CD4-positive, alpha-beta T cell (primary cell): ENCODE measurements around the gene SCGB1A1. TPM values are rescaled to one million over a fixed set of nuclear protein-coding genes. Genes with fewer than 3 reads are reported as not detected.

Source experiments
- ATAC-seq: fragments of 200-7000 bp; cut with Tn5 transposase; one replicate; pipeline ENCODE4 v1.10.0; 2022; ENCODE audit warnings: mild to moderate bottlenecking; ENCODE audit not compliant: poor library complexity
- CTCF ChIA-PET: fragments of 350-600 bp; sonication (Branson Sonifier 250); formaldehyde crosslinking; loops from one replicate; lab custom pipeline; 2021; ENCODE audit warnings: antibody characterized with exemption, inconsistent platforms; lab: Charles Lee
- POLR2A ChIA-PET: fragments of 350-600 bp; sonication (Branson Sonifier 250); formaldehyde crosslinking; loops from one replicate; lab custom pipeline; 2021; ENCODE audit warnings: antibody characterized with exemption, inconsistent platforms; lab: Charles Lee
- DNase-seq, 14 experiments: peaks; one replicate each; pipeline ENCODE4 v3.0.0-alpha.2; 2013 to 2020; ENCODE audit warnings: mixed read lengths in 2 of 14
- H3K27ac ChIP-seq, 2 donors: one replicate each; pipeline versions ENCODE4 v1.5.1 to v1.7.0; 2013; ENCODE audit warnings: low read length in 2 of 2, low read depth in 1 of 2, mild to moderate bottlenecking in 1 of 2
- H3K27me3 ChIP-seq, 2 experiments: 1 replicate in 1 of 2; 2 replicates in 1 of 2; pipeline versions ENCODE4 v1.6.1 to v1.7.0; 2013; ENCODE audit warnings: low read length in 2 of 2, control low read depth in 1 of 2, mild to moderate bottlenecking in 1 of 2, moderate library complexity in 1 of 2; ENCODE audit not compliant: insufficient read depth in 2 of 2, control insufficient read depth in 1 of 2
- H3K36me3 ChIP-seq: one replicate; pipeline ENCODE4 v1.6.1; 2013; ENCODE audit warnings: low read length, control low read depth; ENCODE audit not compliant: insufficient read depth
- H3K4me1 ChIP-seq: one replicate; pipeline ENCODE4 v1.6.1; 2013; ENCODE audit warnings: low read length, control low read depth; ENCODE audit not compliant: insufficient read depth
- H3K4me3 ChIP-seq: one replicate; pipeline ENCODE4 v1.5.1; 2013; ENCODE audit warnings: mild to moderate bottlenecking, low read length, moderate library complexity
- H3K9me3 ChIP-seq, 2 experiments: 1 replicate in 1 of 2; 2 replicates in 1 of 2; pipeline versions ENCODE4 v1.6.1 to v1.7.0; 2013; ENCODE audit warnings: low read length in 2 of 2, mild to moderate bottlenecking in 2 of 2, control low read depth in 1 of 2, moderate library complexity in 1 of 2; ENCODE audit not compliant: control insufficient read depth in 1 of 2, insufficient read depth in 1 of 2
- H3K27ac Mint-ChIP-seq: one replicate; pipeline ENCODE4 v1.8.0; 2020; ENCODE audit warnings: mixed read lengths
- H3K27me3 Mint-ChIP-seq: one replicate; pipeline ENCODE4 v1.8.0; 2021; ENCODE audit warnings: mixed read lengths
- H3K36me3 Mint-ChIP-seq: one replicate; pipeline ENCODE4 v1.8.0; 2021; ENCODE audit warnings: low read depth, mixed read lengths
- H3K4me1 Mint-ChIP-seq: one replicate; pipeline ENCODE4 v1.8.0; 2021; ENCODE audit warnings: low read depth, mixed read lengths
- H3K4me3 Mint-ChIP-seq: one replicate; pipeline ENCODE4 v1.8.0; 2020; ENCODE audit warnings: mild to moderate bottlenecking, mixed read lengths
- H3K9me3 Mint-ChIP-seq: one replicate; pipeline ENCODE4 v1.8.0; 2020; ENCODE audit warnings: mixed read lengths
- CTCF ChIP-seq: fragments of 200-600 bp; IDR thresholded peaks from one replicate; pipeline ENCODE4 v1.8.0; 2022; ENCODE audit warnings: antibody characterized with exemption, mild to moderate bottlenecking
- intact Hi-C, 2 experiments: fragments of 100-400 bp; cut with DNase I in 1 of 2; cut with micrococcal nuclease in 1 of 2; formaldehyde crosslinking; loops; one replicate each; pipeline versions ENCODE4 v1.15.1 to v1.9.0; 2023 to 2025; cut with DNase I, micrococcal nuclease
- total RNA-seq, 174 experiments: library from RNA in 2 of 174; stranded (reverse) in 2 of 174; gene quantifications; one replicate each; pipeline ENCODE4 v1.2.3 and lab custom pipeline; 2021 to 2026

SCGB1A1 gene
- total RNA-seq, 2 experiments from 2014 or later: not detected

- no peak for TF ChIP-seq CTCF
- H3K27ac Mint-ChIP-seq: no peak overlapping the region
- no peaks in the 10 kb centered on the region for H3K4me1 Mint-ChIP-seq
- H3K9me3 Mint-ChIP-seq: no peaks in the 10 kb centered on the region
- Histone ChIP-seq H3K4me1 (no peaks in the 10 kb centered on the region), H3K9me3 (no peaks in the 10 kb centered on the region), H3K4me3 (no peak overlapping the region), H3K27me3 (no peaks in the 10 kb centered on the region), H3K36me3 (no peaks in the 10 kb centered on the region), H3K27ac (no peak overlapping the region)
- ChIA-PET CTCF (no interaction called here), POLR2A (interaction anchor here (0.6 kb wide), 1 partner anchor 12 kb away, joined by 3 read pairs; no protein-coding TSS in a partner anchor)
- no peaks in the 10 kb centered on the region for H3K27me3 Mint-ChIP-seq
- ATAC-seq: no peak
- DNase-seq: no peak
- H3K36me3 Mint-ChIP-seq: no peaks in the 10 kb centered on the region
- H3K4me3 Mint-ChIP-seq: no peak overlapping the region
- intact Hi-C loops: no loop called here
Observed at GRCh38 chr11:62468577-62468976, 49.7 kb downstream of the SCGB1A1 start.

- Mint-ChIP-seq H3K4me1 (no peaks in the 10 kb centered on the region), H3K9me3 (no peaks in the 10 kb centered on the region), H3K27ac (no peak overlapping the region), H3K4me3 (no peak overlapping the region), H3K36me3 (no peaks in the 10 kb centered on the region), H3K27me3 (no peaks in the 10 kb centered on the region)
- no peak overlapping the region for H3K27ac ChIP-seq
- intact Hi-C loops: no loop called here
- DNase-seq: no peak
- H3K9me3 ChIP-seq: no peaks in the 10 kb centered on the region
- ChIA-PET POLR2A (no interaction called here), CTCF (no interaction called here)
- no peak for ATAC-seq
- no peak overlapping the region for H3K4me3 ChIP-seq
- no peaks in the 10 kb centered on the region for H3K36me3 ChIP-seq
- no peaks in the 10 kb centered on the region for H3K4me1 ChIP-seq
- H3K27me3 ChIP-seq: no peaks in the 10 kb centered on the region
- no peak for TF ChIP-seq CTCF
Observed at GRCh38 chr11:62471603-62472002, 52.8 kb downstream of the SCGB1A1 start.

GRCh38 chr11:62472063-62472884 is 53.4 kb downstream of the SCGB1A1 start:
- H3K27me3 Mint-ChIP-seq: no peaks in the 10 kb centered on the region
- H3K27ac Mint-ChIP-seq: no peak overlapping the region
- ATAC-seq (no peak), DNase-seq (no peak)
- H3K4me1 ChIP-seq: no peaks in the 10 kb centered on the region
- no peaks in the 10 kb centered on the region for H3K36me3 Mint-ChIP-seq
- no peaks in the 10 kb centered on the region for H3K36me3 ChIP-seq
- no peak for TF ChIP-seq CTCF
- no peak overlapping the region for H3K4me3 Mint-ChIP-seq
- ChIA-PET CTCF (interaction anchor here (0.7 kb wide), 1 partner anchor 43 kb away, joined by 5 read pairs; no protein-coding TSS in a partner anchor), POLR2A (no interaction called here)
- H3K4me3 ChIP-seq: no peak overlapping the region
- no peaks in the 10 kb centered on the region for H3K27me3 ChIP-seq
- no peaks in the 10 kb centered on the region for H3K9me3 Mint-ChIP-seq
- no peaks in the 10 kb centered on the region for H3K9me3 ChIP-seq
- H3K27ac ChIP-seq: no peak overlapping the region
- intact Hi-C loops: no loop called here
- H3K4me1 Mint-ChIP-seq: no peaks in the 10 kb centered on the region

Other genes with a start within 250 kb of the SCGB1A1 start
- gene SCGB1D1, start 228.8 kb upstream of the SCGB1A1 start, total RNA-seq: not detected
- gene SCGB2A1, start 210.4 kb upstream of the SCGB1A1 start, total RNA-seq: not detected
- gene SCGB1D2, start 176.8 kb upstream of the SCGB1A1 start, total RNA-seq: not detected
- gene SCGB2A2, start 148.9 kb upstream of the SCGB1A1 start, total RNA-seq: not detected
- not detected for gene SCGB1D4, start 120.0 kb upstream of the SCGB1A1 start, total RNA-seq
- under 1 TPM; 0.74 to 0.81 TPM for gene ASRGL1, start 81.6 kb upstream of the SCGB1A1 start, total RNA-seq
- 100 to 1,000 TPM; 320 to 332 TPM for gene AHNAK, start 127.8 kb downstream of the SCGB1A1 start, total RNA-seq
- 1,000 to 10,000 TPM; 2,181 to 2,269 TPM for gene EEF1G, start 154.9 kb downstream of the SCGB1A1 start, total RNA-seq
- 10 to 100 TPM; 25.5 to 26.2 TPM for gene TUT1, start 172.5 kb downstream of the SCGB1A1 start, total RNA-seq
- 100 to 1,000 TPM; 167 to 172 TPM for gene MTA2, start 182.8 kb downstream of the SCGB1A1 start, total RNA-seq
- gene EML3, start 193.7 kb downstream of the SCGB1A1 start, total RNA-seq: 100 to 1,000 TPM; 142 to 144 TPM
- under 1 TPM; 0.42 to 0.71 TPM for gene ROM1, start 194.2 kb downstream of the SCGB1A1 start, total RNA-seq
- 10 to 100 TPM; 47.2 to 49.5 TPM for gene B3GAT3, start 203.0 kb downstream of the SCGB1A1 start, total RNA-seq
- 100 to 1,000 TPM; 181 to 182 TPM for gene GANAB, start 227.6 kb downstream of the SCGB1A1 start, total RNA-seq
- gene INTS5, start 234.3 kb downstream of the SCGB1A1 start, total RNA-seq: 10 to 100 TPM; 16.3 TPM
- 10 to 100 TPM; 14.3 to 18.5 TPM for gene C11orf98, start 246.2 kb downstream of the SCGB1A1 start, total RNA-seq
- gene CSKMT, start 246.3 kb downstream of the SCGB1A1 start, total RNA-seq: 10 to 100 TPM; 17.8 to 18.8 TPM